Measurements from ENCODE around the gene NARS2. TPM values are rescaled to one million over a fixed set of nuclear protein-coding genes. Genes with fewer than 3 reads are reported as not detected.

Gene NARS2
- total and polyA plus RNA-seq, 9 of the 15 experiments (the other 6 are each of a cell fraction or from before 2014, with no cell fraction given), result 26.8 to 48.0 (median 34.2) TPM

- FAIRE-seq (no peak), ATAC-seq (no peak), DNase-seq (ENCODE audit: extremely low read depth in 1 of 4, low spot score in 3 of 4) (peak in 1 of 4 experiments; percentile 29)
- CTCF ChIA-PET (ENCODE audit: low intra/inter-chr PET ratio), result no interaction called here
- Histone ChIP-seq H3K9ac (ENCODE audit: insufficient read depth in 1 of 2, low read depth in 2 of 2, low read length in 2 of 2) (no peak overlapping the region), H3K36me3 (ENCODE audit: control insufficient read depth, insufficient read depth, low read length) (no peaks in the 10 kb centered on the region; the same call in 2 of the 3 replicates), H3K4me3 (no peak overlapping the region), H3K27me3 (ENCODE audit: control insufficient read depth in 2 of 2, insufficient read depth in 2 of 2, low read length in 2 of 2) (no peaks in the 10 kb centered on the region), H3K9me3 (replicated peaks; ENCODE audit: control insufficient read depth, insufficient read depth, low read depth, low read length) (no peaks in the 10 kb centered on the region), H3K4me1 (replicated peaks in 1 of 2; ENCODE audit: control insufficient read depth in 2 of 2, insufficient read depth in 2 of 2, low read length in 2 of 2) (peaks cover 28 to 63% of the 10 kb centered on the region in 2 experiments), H3K4me2 (ENCODE audit: insufficient read depth, low read length) (no peak overlapping the region), H4K20me1 (replicated peaks; ENCODE audit: control insufficient read depth, insufficient read depth, low read length) (peaks cover 6% of the 10 kb centered on the region; the same call in 1 of the 2 replicates), H2AFZ (ENCODE audit: low read depth, low read length) (no peak overlapping the region), H3K27ac (ENCODE audit: extremely low read depth, low read depth, low read length) (peak overlapping the region; percentile 8; the same call in 1 of the 3 replicates), H3K9me1 (ENCODE audit: control insufficient read depth, insufficient read depth, low read length) (no peaks in the 10 kb centered on the region), H3K79me2 (ENCODE audit: control insufficient read depth, insufficient read depth, low read length) (peaks cover 94% of the 10 kb centered on the region)
- TF ChIP-seq TAL1 (IDR thresholded peaks at IDR 0.05) (peak; percentile 54; the same call in 1 of the 2 replicates), CBFA2T2 (conservative IDR thresholded peaks at IDR 0.05) (peak; percentile 56), FOS (IDR thresholded peaks at IDR 0.05; ENCODE audit: extremely low read depth, insufficient read length) (no peak), KDM1A (IDR thresholded peaks at IDR 0.05) (peak; percentile 36 to 40; a peak in 2 of 4 replicates), CSDE1 (IDR thresholded peaks at IDR 0.05) (no peak), EWSR1 (IDR thresholded peaks at IDR 0.05; ENCODE audit: borderline replicate concordance, low read depth, partially characterized antibody) (no peak), NCOR1 (IDR thresholded peaks at IDR 0.05) (peak; percentile 45; the same call in 1 of the 2 replicates), CBFA2T3 (IDR thresholded peaks at IDR 0.05) (peak; percentile 79), TEAD4 (IDR thresholded peaks at IDR 0.05; ENCODE audit: low read length) (peak; percentile 35; the same call in 1 of the 2 replicates), TEAD4 (CRISPR knock-in tag; IDR thresholded peaks at IDR 0.05; ENCODE audit: borderline replicate concordance) (no peak), JUND (IDR thresholded peaks at IDR 0.05; ENCODE audit: borderline replicate concordance, low read depth, low read length) (no peak), JUND (tag; IDR thresholded peaks at IDR 0.05; ENCODE audit: borderline replicate concordance, low read depth, low read length) (no peak), HMBOX1 (IDR thresholded peaks at IDR 0.05) (peak; percentile 76), ARID1B (IDR thresholded peaks at IDR 0.05) (0 out of 2 replicates have a peak, but pooled peaks have one; percentile 39), ZC3H11A (IDR thresholded peaks at IDR 0.05; ENCODE audit: low read depth, low read length) (no peak)
- POLR2A ChIA-PET, result interaction anchor here (0.8 to 2.2 kb wide), 8 partner anchors 9 to 147 kb away, joined by 3 to 11 read pairs (median 4); no protein-coding TSS in a partner anchor
- intact Hi-C loops (cut with micrococcal nuclease), result no loop called here
- no TSS peak for BruUV-seq (replicated peaks)
- WGBS (ENCODE audit: insufficient coverage, low coverage, missing lambda C conversion rate), result 13% methylated on average over 1 of the region's 1 CpG
- in situ Hi-C loops (cut with MboI), result no loop called here
Measured at GRCh38 chr11:78398715-78399114, 175.9 kb downstream of the NARS2 start.

All from K562 (cell line).